ENCODE results near the gene MAP4K2. TPM values are rescaled to one million over a fixed set of nuclear protein-coding genes. Genes with fewer than 3 reads are reported as not detected.
A peak's percentile ranks its signal among the peaks of the same experiment; 100 is the strongest.

MAP4K2 gene
- total and polyA plus RNA-seq, 9 of the 15 experiments (the other 6 are each of a cell fraction or from before 2014, with no cell fraction given), result 0.13 to 14.5 (median 7.3) TPM

DNA sequence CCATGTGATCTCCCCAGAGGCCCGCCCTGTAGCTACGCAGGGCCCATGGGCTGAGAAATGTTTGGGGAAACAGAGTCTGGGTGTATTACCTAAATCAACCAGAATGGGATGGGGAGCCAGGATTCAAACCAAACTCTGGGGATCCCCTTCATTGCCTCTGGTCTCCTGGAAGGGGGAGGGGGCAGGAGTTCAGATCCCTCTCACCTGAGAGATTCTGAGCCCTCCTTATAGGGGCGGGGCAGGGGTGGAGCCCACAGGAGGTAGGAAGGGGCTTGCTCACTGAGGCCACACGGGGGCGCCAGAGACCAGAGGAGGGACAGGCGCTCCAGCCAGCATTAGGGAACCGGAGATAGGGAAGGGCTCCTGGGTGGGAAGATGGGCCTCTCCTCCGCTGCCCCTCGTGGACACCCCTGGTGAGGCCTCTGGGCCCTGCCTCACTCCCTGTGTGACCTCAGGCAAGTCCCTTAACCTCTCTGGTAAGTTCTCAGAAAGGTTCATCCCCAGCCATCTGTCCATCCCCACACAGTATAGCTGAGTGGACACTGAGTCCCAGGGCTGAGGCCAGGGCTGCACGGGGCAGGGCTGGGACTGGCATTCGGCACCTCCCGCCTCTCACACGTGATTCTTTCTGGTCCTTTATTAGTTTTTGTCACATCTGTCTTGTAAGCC, 44.1 kb upstream of the MAP4K2 start (continued):
- TF ChIP-seq, protein P1, sequence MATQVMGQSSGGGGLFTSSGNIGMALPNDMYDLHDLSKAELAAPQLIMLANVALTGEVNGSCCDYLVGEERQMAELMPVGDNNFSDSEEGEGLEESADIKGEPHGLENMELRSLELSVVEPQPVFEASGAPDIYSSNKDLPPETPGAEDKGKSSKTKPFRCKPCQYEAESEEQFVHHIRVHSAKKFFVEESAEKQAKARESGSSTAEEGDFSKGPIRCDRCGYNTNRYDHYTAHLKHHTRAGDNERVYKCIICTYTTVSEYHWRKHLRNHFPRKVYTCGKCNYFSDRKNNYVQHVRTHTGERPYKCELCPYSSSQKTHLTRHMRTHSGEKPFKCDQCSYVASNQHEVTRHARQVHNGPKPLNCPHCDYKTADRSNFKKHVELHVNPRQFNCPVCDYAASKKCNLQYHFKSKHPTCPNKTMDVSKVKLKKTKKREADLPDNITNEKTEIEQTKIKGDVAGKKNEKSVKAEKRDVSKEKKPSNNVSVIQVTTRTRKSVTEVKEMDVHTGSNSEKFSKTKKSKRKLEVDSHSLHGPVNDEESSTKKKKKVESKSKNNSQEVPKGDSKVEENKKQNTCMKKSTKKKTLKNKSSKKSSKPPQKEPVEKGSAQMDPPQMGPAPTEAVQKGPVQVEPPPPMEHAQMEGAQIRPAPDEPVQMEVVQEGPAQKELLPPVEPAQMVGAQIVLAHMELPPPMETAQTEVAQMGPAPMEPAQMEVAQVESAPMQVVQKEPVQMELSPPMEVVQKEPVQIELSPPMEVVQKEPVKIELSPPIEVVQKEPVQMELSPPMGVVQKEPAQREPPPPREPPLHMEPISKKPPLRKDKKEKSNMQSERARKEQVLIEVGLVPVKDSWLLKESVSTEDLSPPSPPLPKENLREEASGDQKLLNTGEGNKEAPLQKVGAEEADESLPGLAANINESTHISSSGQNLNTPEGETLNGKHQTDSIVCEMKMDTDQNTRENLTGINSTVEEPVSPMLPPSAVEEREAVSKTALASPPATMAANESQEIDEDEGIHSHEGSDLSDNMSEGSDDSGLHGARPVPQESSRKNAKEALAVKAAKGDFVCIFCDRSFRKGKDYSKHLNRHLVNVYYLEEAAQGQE (IDR thresholded peaks at IDR 0.05; ENCODE audit: borderline replicate concordance), result peak; percentile 93
- TF ChIP-seq, protein P1 (CRISPR knock-in tag; IDR thresholded peaks at IDR 0.05; ENCODE audit: low read depth), result 0 out of 2 replicates have a peak, but pooled peaks have one; percentile 36
- TF ChIP-seq CHCHD3 (CRISPR knock-in tag; IDR thresholded peaks at IDR 0.05) (no peak), EP400 (IDR thresholded peaks at IDR 0.05) (peak; percentile 35; the same call in 1 of the 2 replicates), SREBF2 (CRISPR knock-in tag; IDR thresholded peaks at IDR 0.05) (no peak), ZBTB7A (IDR thresholded peaks at IDR 0.05; ENCODE audit: borderline replicate concordance, control insufficient read depth, low read depth, low read length) (peak; percentile 96), CBFA2T2 (conservative IDR thresholded peaks at IDR 0.05) (no peak), CREB1 (IDR thresholded peaks at IDR 0.05) (no peak), CREB1 (CRISPR knock-in tag; IDR thresholded peaks at IDR 0.05) (peak; percentile 58; the same call in 1 of the 2 replicates), ARHGAP35 (IDR thresholded peaks at IDR 0.05; ENCODE audit: partially characterized antibody) (no peak), HCFC1 (IDR thresholded peaks at IDR 0.05; ENCODE audit: low read depth, low read length) (peak; percentile 39), KDM1A (IDR thresholded peaks at IDR 0.05) (peak; percentile 54 to 85; a peak in 3 of 4 replicates), ZSCAN32 (CRISPR knock-in tag; IDR thresholded peaks at IDR 0.05) (no peak), ZNF133 (CRISPR knock-in tag; IDR thresholded peaks at IDR 0.05) (no peak), OTX1 (CRISPR knock-in tag; IDR thresholded peaks at IDR 0.05) (peak; percentile 8; the same call in 1 of the 2 replicates), MCM3 (IDR thresholded peaks at IDR 0.05) (no peak)
- TF ChIP-seq, protein P2, sequence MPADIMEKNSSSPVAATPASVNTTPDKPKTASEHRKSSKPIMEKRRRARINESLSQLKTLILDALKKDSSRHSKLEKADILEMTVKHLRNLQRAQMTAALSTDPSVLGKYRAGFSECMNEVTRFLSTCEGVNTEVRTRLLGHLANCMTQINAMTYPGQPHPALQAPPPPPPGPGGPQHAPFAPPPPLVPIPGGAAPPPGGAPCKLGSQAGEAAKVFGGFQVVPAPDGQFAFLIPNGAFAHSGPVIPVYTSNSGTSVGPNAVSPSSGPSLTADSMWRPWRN (IDR thresholded peaks at IDR 0.05; ENCODE audit: low read depth), result no peak
- TF ChIP-seq, protein P3, sequence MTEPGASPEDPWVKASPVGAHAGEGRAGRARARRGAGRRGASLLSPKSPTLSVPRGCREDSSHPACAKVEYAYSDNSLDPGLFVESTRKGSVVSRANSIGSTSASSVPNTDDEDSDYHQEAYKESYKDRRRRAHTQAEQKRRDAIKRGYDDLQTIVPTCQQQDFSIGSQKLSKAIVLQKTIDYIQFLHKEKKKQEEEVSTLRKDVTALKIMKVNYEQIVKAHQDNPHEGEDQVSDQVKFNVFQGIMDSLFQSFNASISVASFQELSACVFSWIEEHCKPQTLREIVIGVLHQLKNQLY (CRISPR knock-in tag; conservative IDR thresholded peaks at IDR 0.05), result no peak
- TF ChIP-seq, protein P4, sequence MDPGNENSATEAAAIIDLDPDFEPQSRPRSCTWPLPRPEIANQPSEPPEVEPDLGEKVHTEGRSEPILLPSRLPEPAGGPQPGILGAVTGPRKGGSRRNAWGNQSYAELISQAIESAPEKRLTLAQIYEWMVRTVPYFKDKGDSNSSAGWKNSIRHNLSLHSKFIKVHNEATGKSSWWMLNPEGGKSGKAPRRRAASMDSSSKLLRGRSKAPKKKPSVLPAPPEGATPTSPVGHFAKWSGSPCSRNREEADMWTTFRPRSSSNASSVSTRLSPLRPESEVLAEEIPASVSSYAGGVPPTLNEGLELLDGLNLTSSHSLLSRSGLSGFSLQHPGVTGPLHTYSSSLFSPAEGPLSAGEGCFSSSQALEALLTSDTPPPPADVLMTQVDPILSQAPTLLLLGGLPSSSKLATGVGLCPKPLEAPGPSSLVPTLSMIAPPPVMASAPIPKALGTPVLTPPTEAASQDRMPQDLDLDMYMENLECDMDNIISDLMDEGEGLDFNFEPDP (CRISPR knock-in tag; IDR thresholded peaks at IDR 0.05), result no peak

Data from K562 (cell line).